OCI-LY7 (cell line): Measurements from ENCODE around the gene EPB41L4B. TPM values are rescaled to one million over a fixed set of nuclear protein-coding genes. Genes with fewer than 3 reads are reported as not detected.

Experiments
- BruUV-seq: library from RNA; stranded (reverse); fragments of 400-500 nt; replicated peaks from 2 replicates; lab custom pipeline; 2021; lab: Mats Ljungman, UMichigan
- CTCF ChIA-PET: fragments of 300-600 bp; sonication (Branson Sonifier 250); formaldehyde crosslinking; loops from one replicate; lab custom pipeline; 2022; ENCODE audit warnings: antibody characterized with exemption; ENCODE audit not compliant: unreplicated experiment; lab: Charles Lee
- POLR2A ChIA-PET: fragments of 300-600 bp; sonication (Branson Sonifier 250); formaldehyde crosslinking; loops from one replicate; lab custom pipeline; 2022; ENCODE audit warnings: antibody characterized with exemption; lab: Charles Lee
- DNase-seq: peaks from one replicate; pipeline ENCODE4 v3.0.0-alpha.2; 2015; ENCODE audit warnings: low spot score
- H2AFZ ChIP-seq: fragments of 200-600 bp; sonication (generic), shearing (Covaris generic); 2 replicates; pipeline ENCODE4 v1.6.1; 2014; ENCODE audit warnings: mild to moderate bottlenecking, antibody characterized with exemption, low read length, moderate library complexity
- H3K27ac ChIP-seq: fragments of 200-600 bp; sonication (generic); 2 replicates; pipeline ENCODE4 v1.5.1; 2014; ENCODE audit warnings: mixed run types, low read depth, mild to moderate bottlenecking, moderate library complexity, low read length, inconsistent platforms; ENCODE audit not compliant: poor library complexity, severe bottlenecking
- H3K36me3 ChIP-seq: fragments of 200-600 bp; sonication (generic); 2 replicates; pipeline ENCODE4 v1.6.1; 2014; ENCODE audit warnings: mild to moderate bottlenecking, antibody characterized with exemption, low read length, moderate library complexity, mixed read lengths; ENCODE audit not compliant: insufficient read depth
- H3K4me1 ChIP-seq: fragments of 200-600 bp; sonication (generic); 2 replicates; pipeline ENCODE4 v1.5.1; 2014; ENCODE audit warnings: mild to moderate bottlenecking, low read length; ENCODE audit not compliant: insufficient read depth, poor library complexity, severe bottlenecking
- H3K4me2 ChIP-seq: fragments of 200-600 bp; sonication (generic); 2 replicates; pipeline ENCODE4 v1.6.1; 2014; ENCODE audit warnings: mild to moderate bottlenecking, low read length
- H3K4me3 ChIP-seq: fragments of 200-600 bp; sonication (generic); 2 replicates; pipeline ENCODE4 v1.5.1; 2014; ENCODE audit warnings: mild to moderate bottlenecking, low read depth, low read length; ENCODE audit not compliant: poor library complexity, severe bottlenecking
- H3K79me2 ChIP-seq: fragments of 200-600 bp; sonication (generic); 2 replicates; pipeline ENCODE4 v1.6.1; 2016; ENCODE audit warnings: low read depth, mild to moderate bottlenecking, low read length, moderate library complexity, mixed read lengths; ENCODE audit not compliant: insufficient read depth
- H3K9me2 ChIP-seq: fragments of 200-600 bp; sonication (generic); 2 replicates; pipeline ENCODE4 v1.6.1; 2016; ENCODE audit warnings: mild to moderate bottlenecking, low read length, mixed read lengths; ENCODE audit not compliant: insufficient read depth
- H3K9me3 ChIP-seq: fragments of 200-600 bp; sonication (generic); 2 replicates; pipeline ENCODE4 v1.6.1; 2014; ENCODE audit warnings: mild to moderate bottlenecking, mixed run types, low read length, mixed read lengths
- H4K20me1 ChIP-seq: fragments of 200-600 bp; sonication (generic); 2 replicates; pipeline ENCODE4 v1.6.1; 2014; ENCODE audit warnings: mild to moderate bottlenecking, antibody characterized with exemption, low read length, moderate library complexity, mixed read lengths; ENCODE audit not compliant: insufficient read depth
- EZH2phosphoT487 ChIP-seq: fragments of 200-600 bp; sonication (generic); IDR thresholded peaks from 2 replicates; pipeline ENCODE4 v1.6.1; 2018; ENCODE audit warnings: low read depth, borderline replicate concordance, mild to moderate bottlenecking, mixed run types, antibody characterized with exemption, low read length, moderate library complexity, mixed read lengths
- intact Hi-C: fragments of 100-400 bp; cut with micrococcal nuclease; formaldehyde crosslinking; loops from one replicate; pipeline ENCODE4 v1.10.0; 2022; ENCODE audit not compliant: unreplicated experiment
- total RNA-seq, 2 experiments: library from RNA; depleted of rRNA in 1 of 2; stranded (reverse); fragments of >200 nt in 1 of 2; shearing (Covaris generic) in 1 of 2; gene quantifications; 2 replicates each; pipeline ENCODE4 v1.2.3, GENCODE V29; 2014 to 2022
- TF ChIP-seq, protein P1 (sequence below): fragments of 200-600 bp; sonication (generic); conservative IDR thresholded peaks from 2 replicates; pipeline ENCODE4 v1.5.1; 2014; ENCODE audit warnings: mild to moderate bottlenecking, antibody characterized with exemption, low read length, moderate library complexity, mixed read lengths

Gene EPB41L4B
- total RNA-seq, 2 experiments from 2014 or later: 0.29 TPM; not detected in 1

DNA sequence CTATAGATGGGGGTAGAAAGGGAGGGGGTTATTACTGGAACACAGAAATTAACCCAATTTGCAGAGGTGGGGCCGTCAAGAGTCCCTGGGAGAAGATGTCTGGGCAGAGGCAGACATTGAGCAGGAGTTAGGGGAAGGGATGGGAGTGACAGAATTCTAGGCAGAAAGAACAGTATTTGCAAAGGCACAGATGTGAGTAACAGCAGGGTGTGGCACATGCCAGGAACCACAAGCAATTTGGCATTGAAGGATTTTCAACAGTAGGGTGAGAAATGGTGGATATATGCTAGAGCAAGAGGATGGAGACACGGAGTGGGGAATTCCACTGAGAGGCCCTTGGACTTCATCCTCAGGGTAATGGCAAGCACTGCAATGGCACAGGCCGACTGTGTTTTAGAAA lies 82.2 kb downstream of the EPB41L4B start:
- POLR2A ChIA-PET: no interaction called here
- H3K4me1 ChIP-seq: no peaks in the 10 kb centered on the region
- no TSS peak for BruUV-seq

DNA sequence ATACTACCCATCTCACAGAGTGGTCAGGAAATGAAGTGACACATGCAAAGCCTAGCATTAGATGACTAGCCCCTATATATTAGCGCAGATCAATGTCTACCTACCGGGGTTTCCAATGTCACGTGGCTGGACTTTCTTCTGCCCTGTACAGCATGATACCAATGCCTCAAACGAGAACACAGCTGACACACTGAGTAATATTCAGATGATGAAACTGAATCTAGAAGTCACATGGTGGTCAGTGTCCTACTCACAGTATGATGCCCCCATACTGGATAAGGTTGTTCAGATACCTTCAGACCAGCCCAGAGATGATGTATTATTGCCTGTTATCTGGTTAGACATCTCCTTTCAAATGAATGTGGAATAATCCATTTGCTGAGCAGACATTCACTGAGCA lies 82.7 kb downstream of the EPB41L4B start:
- Histone ChIP-seq H2AFZ (no peak overlapping the region), H3K9me2 (no peaks in the 10 kb centered on the region), H4K20me1 (no peaks in the 10 kb centered on the region), H3K4me3 (no peak overlapping the region), H3K27ac (no peak overlapping the region), H3K79me2 (no peaks in the 10 kb centered on the region), H3K9me3 (no peaks in the 10 kb centered on the region), H3K4me2 (no peak overlapping the region), H3K4me1 (no peaks in the 10 kb centered on the region), H3K36me3 (no peaks in the 10 kb centered on the region)
- TF ChIP-seq, protein P1, sequence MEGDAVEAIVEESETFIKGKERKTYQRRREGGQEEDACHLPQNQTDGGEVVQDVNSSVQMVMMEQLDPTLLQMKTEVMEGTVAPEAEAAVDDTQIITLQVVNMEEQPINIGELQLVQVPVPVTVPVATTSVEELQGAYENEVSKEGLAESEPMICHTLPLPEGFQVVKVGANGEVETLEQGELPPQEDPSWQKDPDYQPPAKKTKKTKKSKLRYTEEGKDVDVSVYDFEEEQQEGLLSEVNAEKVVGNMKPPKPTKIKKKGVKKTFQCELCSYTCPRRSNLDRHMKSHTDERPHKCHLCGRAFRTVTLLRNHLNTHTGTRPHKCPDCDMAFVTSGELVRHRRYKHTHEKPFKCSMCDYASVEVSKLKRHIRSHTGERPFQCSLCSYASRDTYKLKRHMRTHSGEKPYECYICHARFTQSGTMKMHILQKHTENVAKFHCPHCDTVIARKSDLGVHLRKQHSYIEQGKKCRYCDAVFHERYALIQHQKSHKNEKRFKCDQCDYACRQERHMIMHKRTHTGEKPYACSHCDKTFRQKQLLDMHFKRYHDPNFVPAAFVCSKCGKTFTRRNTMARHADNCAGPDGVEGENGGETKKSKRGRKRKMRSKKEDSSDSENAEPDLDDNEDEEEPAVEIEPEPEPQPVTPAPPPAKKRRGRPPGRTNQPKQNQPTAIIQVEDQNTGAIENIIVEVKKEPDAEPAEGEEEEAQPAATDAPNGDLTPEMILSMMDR: no peak
- TF ChIP-seq EZH2phosphoT487: no peak
- POLR2A ChIA-PET: no interaction called here
- CTCF ChIA-PET: no interaction called here
- DNase-seq: no peak
- intact Hi-C loops: no loop called here
- BruUV-seq: no TSS peak

More for the DNA sequence above, 82.2 kb downstream of the EPB41L4B start:
- Histone ChIP-seq H4K20me1 (no peaks in the 10 kb centered on the region), H2AFZ (no peak overlapping the region), H3K4me3 (no peak overlapping the region), H3K79me2 (no peaks in the 10 kb centered on the region), H3K4me2 (no peak overlapping the region), H3K9me3 (no peaks in the 10 kb centered on the region), H3K36me3 (no peaks in the 10 kb centered on the region), H3K9me2 (no peaks in the 10 kb centered on the region), H3K27ac (no peak overlapping the region)
- no peak for TF ChIP-seq EZH2phosphoT487
- TF ChIP-seq, protein P1: no peak
- no peak for DNase-seq
- intact Hi-C loops: no loop called here
- CTCF ChIA-PET: no interaction called here

DNA sequence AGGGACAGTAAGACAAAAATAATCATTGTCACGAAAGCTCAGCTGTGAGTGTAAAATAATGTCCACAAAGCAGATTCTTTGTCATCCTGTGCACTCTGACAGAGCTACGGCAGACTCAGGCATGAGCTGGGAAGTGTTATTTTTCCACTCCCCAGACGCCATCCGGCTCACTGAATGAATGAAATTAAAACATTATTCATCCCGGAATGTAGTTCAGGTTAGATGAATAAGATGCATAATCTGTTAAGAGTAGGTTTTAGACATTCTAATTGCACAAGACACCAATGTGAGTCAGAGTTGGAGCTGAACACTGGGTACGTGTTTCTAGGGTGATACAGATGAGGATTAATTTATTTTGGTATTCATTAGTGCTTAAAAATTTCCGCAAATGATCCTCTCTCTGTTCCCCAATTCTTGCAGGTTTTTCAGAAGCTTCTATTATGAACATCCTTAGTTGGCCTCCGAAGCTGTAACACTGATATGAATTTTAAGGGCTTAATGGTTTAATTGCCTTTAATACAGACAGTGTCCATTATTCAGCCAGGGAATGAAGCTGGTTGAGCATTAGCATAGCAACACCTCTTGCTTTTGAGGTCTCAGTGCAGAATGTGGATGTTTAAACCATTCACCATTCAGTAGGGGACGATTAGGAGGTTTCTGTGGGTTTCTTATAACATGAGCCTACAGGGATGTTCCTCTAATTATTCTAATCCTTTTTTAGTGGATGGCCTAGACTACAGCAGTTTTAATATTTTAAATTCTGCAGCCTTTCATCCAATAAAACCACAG lies 88.2 kb downstream of the EPB41L4B start:
- no TSS peak for BruUV-seq
- Histone ChIP-seq H3K4me3 (no peak overlapping the region), H3K27ac (no peak overlapping the region)

More for the DNA sequence above, 88.2 kb downstream of the EPB41L4B start:
- H3K4me1 ChIP-seq: no peaks in the 10 kb centered on the region
- DNase-seq: no peak
- H3K4me2 ChIP-seq: no peak overlapping the region
- intact Hi-C loops: no loop called here
- no peaks in the 10 kb centered on the region for H3K9me3 ChIP-seq
- POLR2A ChIA-PET: interaction anchor here (0.6 kb wide), 1 partner anchor 166 kb away, joined by 3 read pairs; no protein-coding TSS in a partner anchor
- no peaks in the 10 kb centered on the region for H3K36me3 ChIP-seq
- TF ChIP-seq, protein P1: no peak
- no peak for TF ChIP-seq EZH2phosphoT487
- no peak overlapping the region for H2AFZ ChIP-seq
- no peaks in the 10 kb centered on the region for H3K9me2 ChIP-seq
- no peaks in the 10 kb centered on the region for H3K79me2 ChIP-seq
- H4K20me1 ChIP-seq: no peaks in the 10 kb centered on the region
- CTCF ChIA-PET: no interaction called here
